HEK293 (cell line): ENCODE results near the gene EPG5.

ENCODE experiments used
- REST ChIP-seq: fragments of 450-650 bp; formaldehyde crosslinking; IDR thresholded peaks from 2 replicates; pipeline ENCODE4 v1.5.1; 2016; ENCODE audit warnings: missing biosample characterization, missing genetic modification characterization
- SP2 ChIP-seq: fragments of 450-650 bp; formaldehyde crosslinking; IDR thresholded peaks from 2 replicates; pipeline ENCODE4 v1.5.1; 2016; ENCODE audit warnings: missing biosample characterization, missing genetic modification characterization
- TCF7L2 ChIP-seq: IDR thresholded peaks from 2 replicates; pipeline ENCODE4 v1.6.1; 2011; ENCODE audit warnings: low read depth, mild to moderate bottlenecking, inconsistent platforms, low read length, moderate library complexity, borderline replicate concordance
- TRIM28 ChIP-seq: IDR thresholded peaks from 2 replicates; pipeline ENCODE4 v1.6.1; 2011; ENCODE audit warnings: low read length, control low read depth, borderline replicate concordance
- ZFP69B ChIP-seq: fragments of 450-650 bp; formaldehyde crosslinking; IDR thresholded peaks from 2 replicates; pipeline ENCODE4 v1.5.1; 2016; ENCODE audit warnings: missing biosample characterization, missing genetic modification characterization
- ZNF174 ChIP-seq: fragments of 450-650 bp; formaldehyde crosslinking; IDR thresholded peaks from 2 replicates; pipeline ENCODE4 v1.5.0; 2017; ENCODE audit warnings: missing biosample characterization, mild to moderate bottlenecking, missing genetic modification characterization
- ZNF529 ChIP-seq: fragments of 450-650 bp; formaldehyde crosslinking; IDR thresholded peaks from 2 replicates; pipeline ENCODE4 v1.5.1; 2017; ENCODE audit warnings: missing genetic modification characterization, missing biosample characterization; ENCODE audit not compliant: insufficient replicate concordance
- ZNF549 ChIP-seq: fragments of 450-650 bp; IDR thresholded peaks from 2 replicates; pipeline ENCODE4 v1.5.1; 2018; ENCODE audit warnings: missing biosample characterization, missing genetic modification characterization, mild to moderate bottlenecking, inconsistent platforms, moderate library complexity
- TF ChIP-seq, protein P1 (sequence below): fragments of 450-650 bp; formaldehyde crosslinking; IDR thresholded peaks from 2 replicates; pipeline ENCODE4 v1.5.1; 2016; ENCODE audit warnings: missing biosample characterization, missing genetic modification characterization
- TF ChIP-seq, protein P2 (sequence below): fragments of 450-650 bp; formaldehyde crosslinking; optimal IDR thresholded peaks from 2 replicates; pipeline ENCODE3; 2016; ENCODE audit warnings: missing biosample characterization, mild to moderate bottlenecking, missing genetic modification characterization

DNA sequence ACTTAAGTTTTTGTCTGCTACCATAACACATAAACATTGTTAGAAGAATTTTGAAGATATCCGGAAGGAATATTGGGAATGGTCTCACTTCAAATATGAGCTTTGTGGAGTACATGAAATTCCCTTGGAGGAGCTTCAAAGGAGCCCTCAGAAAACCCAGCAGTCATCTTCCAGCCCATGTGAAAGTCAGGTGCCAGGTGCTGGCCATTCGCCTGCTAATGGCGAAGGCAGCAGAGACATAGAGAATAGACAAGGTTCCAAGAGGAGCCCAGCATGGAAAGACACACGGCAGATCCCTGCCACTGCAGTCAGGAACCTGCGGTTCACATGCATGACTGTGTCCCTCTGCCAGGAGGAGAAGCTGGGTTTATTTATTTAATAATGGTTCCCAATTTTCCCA lies 40.0 kb upstream of the EPG5 start:
- TF ChIP-seq, protein P1, sequence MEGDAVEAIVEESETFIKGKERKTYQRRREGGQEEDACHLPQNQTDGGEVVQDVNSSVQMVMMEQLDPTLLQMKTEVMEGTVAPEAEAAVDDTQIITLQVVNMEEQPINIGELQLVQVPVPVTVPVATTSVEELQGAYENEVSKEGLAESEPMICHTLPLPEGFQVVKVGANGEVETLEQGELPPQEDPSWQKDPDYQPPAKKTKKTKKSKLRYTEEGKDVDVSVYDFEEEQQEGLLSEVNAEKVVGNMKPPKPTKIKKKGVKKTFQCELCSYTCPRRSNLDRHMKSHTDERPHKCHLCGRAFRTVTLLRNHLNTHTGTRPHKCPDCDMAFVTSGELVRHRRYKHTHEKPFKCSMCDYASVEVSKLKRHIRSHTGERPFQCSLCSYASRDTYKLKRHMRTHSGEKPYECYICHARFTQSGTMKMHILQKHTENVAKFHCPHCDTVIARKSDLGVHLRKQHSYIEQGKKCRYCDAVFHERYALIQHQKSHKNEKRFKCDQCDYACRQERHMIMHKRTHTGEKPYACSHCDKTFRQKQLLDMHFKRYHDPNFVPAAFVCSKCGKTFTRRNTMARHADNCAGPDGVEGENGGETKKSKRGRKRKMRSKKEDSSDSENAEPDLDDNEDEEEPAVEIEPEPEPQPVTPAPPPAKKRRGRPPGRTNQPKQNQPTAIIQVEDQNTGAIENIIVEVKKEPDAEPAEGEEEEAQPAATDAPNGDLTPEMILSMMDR = no peak
- TF ChIP-seq SP2 (no peak), ZNF549 (no peak), TCF7L2 (no peak), ZNF174 (tag by site-specific recombination) (no peak), ZFP69B (tag by site-specific recombination) (no peak), REST (tag by site-specific recombination) (no peak), ZNF529 (no peak), TRIM28 (no peak)
- TF ChIP-seq, protein P2, sequence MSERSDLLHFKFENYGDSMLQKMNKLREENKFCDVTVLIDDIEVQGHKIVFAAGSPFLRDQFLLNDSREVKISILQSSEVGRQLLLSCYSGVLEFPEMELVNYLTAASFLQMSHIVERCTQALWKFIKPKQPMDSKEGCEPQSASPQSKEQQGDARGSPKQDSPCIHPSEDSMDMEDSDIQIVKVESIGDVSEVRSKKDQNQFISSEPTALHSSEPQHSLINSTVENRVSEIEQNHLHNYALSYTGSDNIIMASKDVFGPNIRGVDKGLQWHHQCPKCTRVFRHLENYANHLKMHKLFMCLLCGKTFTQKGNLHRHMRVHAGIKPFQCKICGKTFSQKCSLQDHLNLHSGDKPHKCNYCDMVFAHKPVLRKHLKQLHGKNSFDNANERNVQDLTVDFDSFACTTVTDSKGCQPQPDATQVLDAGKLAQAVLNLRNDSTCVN (tag by site-specific recombination) = no peak
